ENCODE results near the gene ZSCAN22.
"Not testable (repeated sequence)": the region's sequence is repeated elsewhere in the genome, so short reads cannot be mapped to it uniquely, and the experiment has no call there.

- TF ChIP-seq, protein P1, sequence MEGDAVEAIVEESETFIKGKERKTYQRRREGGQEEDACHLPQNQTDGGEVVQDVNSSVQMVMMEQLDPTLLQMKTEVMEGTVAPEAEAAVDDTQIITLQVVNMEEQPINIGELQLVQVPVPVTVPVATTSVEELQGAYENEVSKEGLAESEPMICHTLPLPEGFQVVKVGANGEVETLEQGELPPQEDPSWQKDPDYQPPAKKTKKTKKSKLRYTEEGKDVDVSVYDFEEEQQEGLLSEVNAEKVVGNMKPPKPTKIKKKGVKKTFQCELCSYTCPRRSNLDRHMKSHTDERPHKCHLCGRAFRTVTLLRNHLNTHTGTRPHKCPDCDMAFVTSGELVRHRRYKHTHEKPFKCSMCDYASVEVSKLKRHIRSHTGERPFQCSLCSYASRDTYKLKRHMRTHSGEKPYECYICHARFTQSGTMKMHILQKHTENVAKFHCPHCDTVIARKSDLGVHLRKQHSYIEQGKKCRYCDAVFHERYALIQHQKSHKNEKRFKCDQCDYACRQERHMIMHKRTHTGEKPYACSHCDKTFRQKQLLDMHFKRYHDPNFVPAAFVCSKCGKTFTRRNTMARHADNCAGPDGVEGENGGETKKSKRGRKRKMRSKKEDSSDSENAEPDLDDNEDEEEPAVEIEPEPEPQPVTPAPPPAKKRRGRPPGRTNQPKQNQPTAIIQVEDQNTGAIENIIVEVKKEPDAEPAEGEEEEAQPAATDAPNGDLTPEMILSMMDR (IDR thresholded peaks at IDR 0.05), result not testable (repeated sequence)
- TF ChIP-seq ZFX (IDR thresholded peaks at IDR 0.05; ENCODE audit: borderline replicate concordance), result not testable (repeated sequence)
These were observed 49.9 kb downstream of the ZSCAN22 start for GRCh38 chr19:58376724-58377123.

Data from 22Rv1 (cell line).